ENCODE data around the gene GATAD2A. TPM values are rescaled to one million over a fixed set of nuclear protein-coding genes. Genes with fewer than 3 reads are reported as not detected.

GATAD2A gene
- total RNA-seq, 2 donors from 2014 or later, result 102 to 145 TPM

DNA sequence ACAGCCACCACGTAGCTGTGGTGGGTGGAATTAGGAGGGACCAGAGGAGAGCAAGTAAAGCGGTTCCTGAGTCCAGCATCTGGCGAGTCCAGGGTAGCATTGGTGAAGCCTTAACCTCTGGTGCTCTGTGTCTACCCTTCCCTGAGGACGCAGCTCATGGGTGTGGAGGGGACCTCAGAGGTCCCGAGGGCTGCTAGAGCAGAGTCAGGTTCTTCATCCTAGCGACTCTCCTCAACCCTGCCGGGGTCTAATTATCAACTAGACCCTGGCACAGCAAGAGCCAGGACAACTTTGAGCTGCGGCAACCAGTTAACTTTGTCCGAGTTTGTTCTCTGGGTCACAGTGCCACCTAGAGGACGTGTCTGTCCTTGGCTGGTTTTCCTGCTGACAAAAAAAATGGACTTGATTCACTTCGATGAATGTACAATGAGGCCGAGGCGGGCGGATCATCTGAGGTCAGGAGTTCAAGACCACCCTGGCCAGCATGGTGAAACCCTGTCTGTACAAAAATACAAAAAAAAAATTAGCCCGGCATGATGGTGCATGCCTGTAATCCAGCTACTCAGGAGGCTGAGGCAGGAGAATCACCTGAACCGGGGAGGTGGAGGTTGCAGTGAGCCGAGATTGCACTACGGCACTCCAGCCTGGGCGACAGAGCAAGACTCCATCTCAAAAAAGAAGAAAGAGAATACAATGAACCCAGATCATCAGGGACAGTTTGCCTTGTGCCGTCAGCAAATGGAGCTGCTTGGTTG, 84.9 kb downstream of the GATAD2A start:
- peaks cover 29% of the 10 kb centered on the region for H3K4me1 ChIP-seq
- DNase-seq, result peak; percentile 88
- H3K9me3 ChIP-seq, result no peaks in the 10 kb centered on the region
- intact Hi-C loops (cut with DNase I), result loop anchor here (2.0 to 5.0 kb wide), 2 partner anchors 83 to 124 kb away; partner anchors contain the start of gene GATAD2A
- H3K9ac ChIP-seq (ENCODE audit: low read depth in 2 of 2, low read length in 2 of 2), result peak overlapping the region in 1 of 2 donors; percentile 69
- H3K4me3 ChIP-seq, result no peak overlapping the region
- H3K27ac ChIP-seq, result peak overlapping the region; percentile 71
- H3K27me3 ChIP-seq, result no peaks in the 10 kb centered on the region
- H3K36me3 ChIP-seq, result peaks cover 8% of the 10 kb centered on the region
- TF ChIP-seq CTCF (IDR thresholded peaks at IDR 0.05), result peak; percentile 70

DNA sequence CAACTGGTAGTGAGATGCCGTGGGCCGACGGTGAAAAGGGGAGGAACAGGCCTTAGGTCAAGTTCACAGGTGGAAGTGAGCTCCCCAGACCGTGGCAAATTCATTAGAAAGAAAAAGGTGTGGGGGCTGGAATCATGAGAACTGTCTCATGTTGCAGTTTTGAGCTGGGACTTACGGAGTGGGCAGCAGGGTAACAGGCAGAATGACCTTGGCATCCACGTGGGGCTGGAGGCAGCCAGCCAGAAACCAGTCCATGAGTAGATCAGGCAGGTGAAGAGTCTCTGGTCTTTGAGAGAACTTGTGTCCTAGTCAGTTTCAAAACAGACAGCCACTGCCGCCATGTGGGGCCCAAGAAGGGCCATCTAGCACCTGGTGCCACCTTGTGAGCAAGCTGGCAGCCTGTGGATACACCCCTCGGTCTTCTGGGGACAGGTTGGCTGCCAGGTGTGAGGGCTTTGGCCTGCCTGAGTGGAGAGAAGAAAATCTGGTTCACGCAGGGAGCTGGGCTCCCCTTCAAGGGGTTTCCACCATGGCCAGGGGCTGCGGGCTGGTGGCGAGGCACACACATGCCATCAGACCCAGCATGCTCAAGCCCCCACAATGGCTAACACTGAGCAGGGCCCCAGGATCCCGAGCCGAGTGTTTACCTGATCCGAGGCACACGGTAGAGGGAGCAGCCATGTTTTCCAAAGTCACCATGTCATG, 86.0 kb downstream of the GATAD2A start:
- H3K9me3 ChIP-seq, result no peaks in the 10 kb centered on the region
- H3K4me1 ChIP-seq, result peaks cover 29% of the 10 kb centered on the region
- no peak overlapping the region for H3K9ac ChIP-seq (ENCODE audit: low read depth in 2 of 2, low read length in 2 of 2)
- H3K36me3 ChIP-seq, result peaks cover 16% of the 10 kb centered on the region
- H3K27me3 ChIP-seq, result no peaks in the 10 kb centered on the region
- H3K27ac ChIP-seq, result no peak overlapping the region
- H3K4me3 ChIP-seq, result no peak overlapping the region
- intact Hi-C loops (cut with DNase I), result loop anchor here (2.0 to 5.0 kb wide), 2 partner anchors 84 to 125 kb away; partner anchors contain the start of gene GATAD2A
- no peak for TF ChIP-seq CTCF (IDR thresholded peaks at IDR 0.05)
- no peak for DNase-seq

DNA sequence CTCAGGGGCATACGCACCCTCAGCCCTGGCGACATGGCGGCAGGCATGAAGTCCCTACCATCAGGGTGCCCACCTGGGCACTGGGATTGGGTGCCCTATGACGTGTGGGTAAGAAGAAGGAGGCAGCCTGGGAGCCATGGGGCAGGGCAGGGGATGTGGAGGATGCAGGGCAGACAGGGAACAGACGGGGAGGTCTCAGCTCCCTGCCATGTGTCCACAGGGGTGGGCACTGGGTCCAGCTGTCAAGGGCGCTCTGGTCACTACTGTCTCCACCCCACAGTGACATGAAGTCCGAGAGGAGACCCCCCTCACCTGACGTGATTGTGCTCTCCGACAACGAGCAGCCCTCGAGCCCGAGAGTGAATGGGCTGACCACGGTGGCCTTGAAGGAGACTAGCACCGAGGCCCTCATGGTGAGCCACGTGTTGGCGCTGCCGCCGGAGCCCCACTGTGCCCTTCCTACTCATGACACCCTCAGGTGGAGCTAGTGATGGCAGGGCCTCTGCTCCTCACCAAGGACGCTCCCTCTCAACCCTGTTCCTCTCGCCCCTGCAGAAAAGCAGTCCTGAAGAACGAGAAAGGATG, 86.6 kb downstream of the GATAD2A start:
- Histone ChIP-seq H3K9ac (ENCODE audit: low read depth in 2 of 2, low read length in 2 of 2) (no peak overlapping the region), H3K9me3 (no peaks in the 10 kb centered on the region), H3K27me3 (no peaks in the 10 kb centered on the region), H3K4me3 (no peak overlapping the region), H3K27ac (no peak overlapping the region), H3K4me1 (peaks cover 29% of the 10 kb centered on the region), H3K36me3 (peaks cover 17% of the 10 kb centered on the region)
- DNase-seq, result no peak
- TF ChIP-seq CTCF (IDR thresholded peaks at IDR 0.05), result no peak
- intact Hi-C loops (cut with DNase I), result loop anchor here (5.0 kb wide), 1 partner anchor 85 kb away; the partner anchor contains the start of gene GATAD2A

- no peak for DNase-seq
- Histone ChIP-seq H3K27ac (no peak overlapping the region), H3K9me3 (no peaks in the 10 kb centered on the region), H3K4me1 (peaks cover 14% of the 10 kb centered on the region), H3K27me3 (no peaks in the 10 kb centered on the region), H3K9ac (ENCODE audit: low read depth in 2 of 2, low read length in 2 of 2) (no peak overlapping the region), H3K4me3 (no peak overlapping the region), H3K36me3 (peaks cover 21% of the 10 kb centered on the region)
- TF ChIP-seq CTCF (IDR thresholded peaks at IDR 0.05), result no peak
- intact Hi-C loops (cut with DNase I), result loop anchor here (5.0 kb wide), 1 partner anchor 87 kb away; the partner anchor contains the start of gene GATAD2A
Observed at GRCh38 chr19:19493841-19494546, 88.5 kb downstream of the GATAD2A start.
